ENCODE results near the gene ADAMTSL4.
A peak's percentile ranks its signal among the peaks of the same experiment; 100 is the strongest.
"Not testable (repeated sequence)": the region's sequence is repeated elsewhere in the genome, so short reads cannot be mapped to it uniquely, and the experiment has no call there.

ADAMTSL4 gene

GRCh38 chr1:150566589-150567340, 17.6 kb downstream of the ADAMTSL4 start:
- no peak for TF ChIP-seq CTCF (IDR thresholded peaks at IDR 0.05; ENCODE audit: low read depth, low read length)
- no peak for DNase-seq (ENCODE audit: extremely low read depth, low read depth)

- no peak for TF ChIP-seq CTCF (IDR thresholded peaks at IDR 0.05; ENCODE audit: low read depth, low read length)
- DNase-seq (ENCODE audit: extremely low read depth, low read depth) = no peak
Measured at GRCh38 chr1:150567341-150567716, 18.1 kb downstream of the ADAMTSL4 start.

GRCh38 chr1:150567717-150568593, 18.7 kb downstream of the ADAMTSL4 start:
- DNase-seq (ENCODE audit: extremely low read depth, low read depth) = peak; percentile 90
- no peak for TF ChIP-seq CTCF (IDR thresholded peaks at IDR 0.05; ENCODE audit: low read depth, low read length)

GRCh38 chr1:150568594-150568966, 19.4 kb downstream of the ADAMTSL4 start:
- DNase-seq (ENCODE audit: extremely low read depth, low read depth) = no peak
- no peak for TF ChIP-seq CTCF (IDR thresholded peaks at IDR 0.05; ENCODE audit: low read depth, low read length)

- no peak for DNase-seq (ENCODE audit: extremely low read depth, low read depth)
- TF ChIP-seq CTCF (IDR thresholded peaks at IDR 0.05; ENCODE audit: low read depth, low read length) = no peak
Measured at GRCh38 chr1:150572918-150573647, 23.9 kb downstream of the ADAMTSL4 start.

- not testable (repeated sequence) for DNase-seq (ENCODE audit: extremely low read depth, low read depth)
Measured at GRCh38 chr1:150573648-150574071, 24.5 kb downstream of the ADAMTSL4 start.

- TF ChIP-seq CTCF (IDR thresholded peaks at IDR 0.05; ENCODE audit: low read depth, low read length) = no peak
- no peak for DNase-seq (ENCODE audit: extremely low read depth, low read depth)
Measured at GRCh38 chr1:150574260-150575071, 25.3 kb downstream of the ADAMTSL4 start.
